ENCODE results near the gene CARD10.

CARD10 gene

GRCh38 chr22:37462436-37462835, 56.8 kb downstream of the CARD10 start:
- peak in 1 of 3 experiments; percentile 24 for DNase-seq

DNA sequence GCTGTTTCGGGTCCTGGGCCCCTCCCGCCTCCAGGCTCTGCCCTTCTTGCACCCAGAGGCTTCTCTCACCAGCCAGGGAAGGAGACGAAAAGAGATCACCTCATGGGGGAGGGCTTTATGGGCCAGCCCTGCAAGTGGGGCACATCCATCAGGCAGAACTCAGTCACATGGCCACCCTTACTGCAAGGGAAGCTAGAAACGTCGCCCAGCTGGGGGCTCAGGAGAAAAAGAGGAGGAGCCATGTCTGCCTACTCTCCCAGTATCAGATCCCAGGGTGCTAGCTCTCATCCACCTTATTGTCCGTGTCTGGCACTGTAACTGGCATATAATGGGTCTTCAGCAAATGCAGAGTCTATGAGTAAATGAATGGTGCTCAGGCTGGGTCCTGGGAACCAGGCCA, 57.3 kb downstream of the CARD10 start:
- DNase-seq = peak in 2 of 3 experiments; percentile 17 to 24

GRCh38 chr22:37460684-37461083, 58.5 kb downstream of the CARD10 start:
- no peak for DNase-seq

- DNase-seq = no peak
Measured at GRCh38 chr22:37459206-37459605, 60.0 kb downstream of the CARD10 start.

GRCh38 chr22:37457093-37457893, 61.9 kb downstream of the CARD10 start:
- peak; percentile 30 to 68 (median 54) for DNase-seq

DNA sequence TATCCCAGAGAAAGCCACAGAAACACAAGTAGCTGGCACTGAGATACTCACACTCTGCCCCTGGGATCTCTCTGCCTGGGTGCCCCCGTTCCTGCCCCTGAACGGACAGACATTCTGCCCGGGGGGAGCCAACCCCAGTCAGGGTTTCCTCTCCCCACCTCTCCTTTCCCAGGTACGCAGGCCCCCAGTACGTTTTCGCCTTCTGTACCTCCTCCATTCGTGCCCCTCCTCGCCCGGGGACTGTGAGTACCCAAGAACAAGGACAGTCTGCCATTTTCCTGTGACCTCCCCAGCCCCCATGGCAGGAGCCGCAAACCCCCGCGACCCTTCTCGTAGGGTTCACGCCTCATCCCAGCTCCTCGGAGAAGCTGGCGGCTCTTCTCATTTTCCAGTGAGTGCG, 62.9 kb downstream of the CARD10 start:
- DNase-seq = no peak

DNA sequence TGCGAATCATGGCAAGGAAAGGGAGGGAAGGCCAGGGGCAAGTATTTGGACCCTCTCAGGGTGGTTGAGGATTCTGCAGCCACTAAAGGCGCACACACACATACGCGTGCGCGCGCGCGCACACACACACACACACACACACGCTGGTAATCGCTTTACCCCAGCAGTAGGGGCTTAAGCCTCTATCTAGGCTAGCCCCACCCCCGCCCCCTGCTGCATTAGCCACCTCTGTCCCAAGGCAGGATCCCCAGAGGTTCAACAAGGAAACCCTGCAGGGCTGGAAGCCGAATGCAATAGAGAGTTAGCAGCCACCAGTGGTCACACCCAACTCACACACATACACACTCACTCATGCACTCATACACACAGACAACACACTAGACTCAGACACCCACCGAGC, 63.3 kb downstream of the CARD10 start:
- DNase-seq = no peak

GRCh38 chr22:37454857-37455686, 64.1 kb downstream of the CARD10 start:
- peak in 2 of 3 experiments; percentile 10 to 23 for DNase-seq

- DNase-seq = no peak
Measured at GRCh38 chr22:37453696-37454095, 65.5 kb downstream of the CARD10 start.

- no peak for DNase-seq
Measured at GRCh38 chr22:37451218-37451617, 68.0 kb downstream of the CARD10 start.

GRCh38 chr22:37449331-37450001, 69.7 kb downstream of the CARD10 start:
- peak in 1 of 3 experiments; percentile 16 for DNase-seq

DNA sequence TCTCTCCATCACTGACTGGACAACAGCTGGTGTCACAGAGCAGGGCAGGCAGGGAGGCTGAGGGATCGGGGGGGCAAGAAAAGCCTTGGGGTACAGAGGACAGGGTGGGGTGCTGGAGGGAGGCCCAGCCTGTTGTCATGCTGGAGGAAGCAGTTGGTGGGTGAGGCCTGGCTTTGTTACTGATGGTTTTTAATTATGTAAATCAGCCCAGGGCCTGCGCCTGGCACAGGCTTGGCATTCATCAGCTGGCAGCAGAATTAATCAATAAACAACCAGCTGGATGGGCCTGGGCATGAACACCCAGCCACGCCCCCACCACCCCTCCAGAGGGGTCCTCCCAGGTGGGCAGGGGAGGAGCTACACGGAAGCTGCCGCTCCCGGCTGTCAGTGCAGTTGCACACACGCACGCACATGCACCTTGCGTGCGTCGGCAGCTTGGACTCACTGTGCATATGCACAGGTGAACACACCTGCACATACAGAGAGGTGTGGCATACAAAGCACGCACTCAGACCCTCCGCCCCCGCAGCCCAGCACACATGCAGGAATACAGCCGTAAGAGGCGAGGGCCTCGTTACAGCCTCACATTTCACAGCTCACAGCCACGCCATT, 70.6 kb downstream of the CARD10 start:
- peak; percentile 54 to 62 (median 60) for DNase-seq

DNA sequence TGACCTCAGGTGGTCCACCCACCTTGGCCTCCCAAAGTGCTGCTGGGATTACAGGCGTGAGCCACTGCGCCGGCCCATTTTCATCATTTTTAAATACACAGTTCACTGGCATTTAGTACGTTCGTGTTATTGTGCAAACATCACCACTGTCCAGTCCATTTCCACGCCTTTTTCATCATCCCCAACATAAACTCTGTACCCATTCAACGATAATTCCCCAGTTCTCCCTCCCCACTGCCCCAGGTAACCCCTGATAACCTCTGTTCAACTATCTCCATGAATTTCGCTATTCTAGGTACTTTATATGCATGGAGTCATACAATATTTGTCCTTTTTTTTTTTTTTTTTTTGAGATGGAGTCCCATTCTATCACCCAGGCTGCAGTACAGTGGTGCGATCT, 73.7 kb downstream of the CARD10 start:
- DNase-seq = no peak

DNA sequence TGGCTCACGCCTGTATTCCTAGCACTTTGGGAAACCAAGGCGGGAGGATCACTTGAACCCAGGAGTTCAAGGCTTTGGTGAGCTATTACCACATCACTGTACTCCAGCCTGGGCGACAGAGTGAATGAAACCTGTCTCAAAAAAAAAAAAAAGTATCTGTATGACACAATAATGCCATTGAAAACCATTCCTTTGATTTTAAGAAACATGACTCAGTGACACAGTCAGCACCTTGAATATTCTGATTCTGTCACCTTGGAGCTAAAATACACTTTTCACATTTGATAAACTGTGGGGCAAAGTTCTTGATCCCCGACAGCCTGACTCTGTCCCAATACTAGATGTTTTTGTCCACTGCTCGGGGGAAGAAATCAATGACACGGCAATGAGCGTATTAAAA, 75.2 kb downstream of the CARD10 start:
- no peak for DNase-seq

- peak in 1 of 3 experiments; percentile 49 for DNase-seq
Measured at GRCh38 chr22:37443086-37443485, 76.1 kb downstream of the CARD10 start.

- no peak for DNase-seq
Measured at GRCh38 chr22:37442537-37442936, 76.7 kb downstream of the CARD10 start.

DNA sequence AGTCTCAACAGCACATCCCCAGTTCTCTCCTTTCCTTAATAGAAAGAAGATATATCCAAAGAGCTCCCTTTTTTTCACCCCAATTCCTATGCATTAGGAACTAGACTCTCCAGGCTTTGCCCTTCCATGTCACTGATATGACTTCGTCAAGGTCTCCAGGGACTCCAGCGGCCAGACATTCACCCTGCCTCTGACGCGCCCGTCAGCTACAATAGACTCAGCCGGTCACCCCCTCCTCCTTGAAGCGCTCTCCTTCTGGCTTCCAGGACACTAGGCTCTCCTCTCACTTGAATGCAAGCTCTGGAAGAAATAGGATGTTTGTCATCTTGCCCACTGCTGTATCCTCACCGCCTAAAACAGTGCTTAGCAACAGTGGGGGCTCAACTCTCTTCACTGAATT, 77.1 kb downstream of the CARD10 start:
- no peak for DNase-seq

DNA sequence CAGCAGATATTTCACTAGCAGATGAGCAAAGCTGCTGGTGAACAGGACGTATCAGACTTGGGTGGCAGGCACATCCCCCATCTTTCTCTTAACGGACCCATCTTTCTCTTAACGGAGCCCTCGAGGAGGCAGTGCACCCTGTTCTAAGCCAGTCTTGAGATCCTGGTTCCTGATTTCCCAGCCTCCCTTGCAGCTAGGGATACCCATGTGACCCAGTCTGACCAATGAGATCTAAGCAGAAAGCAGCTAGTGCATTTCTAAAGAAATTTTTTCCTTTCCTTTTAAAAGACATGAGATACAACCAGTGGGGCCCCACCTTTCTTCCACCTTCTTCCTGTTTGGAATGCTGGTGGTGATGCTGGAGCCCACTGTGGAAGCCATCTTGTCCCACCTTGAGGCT, 78.3 kb downstream of the CARD10 start:
- DNase-seq = no peak

All from NCI-H1417 (cell line).